Omental fat pad (tissue), 4 donors: Measurements from ENCODE around the gene GASK1A. TPM values are rescaled to one million over a fixed set of nuclear protein-coding genes. Genes with fewer than 3 reads are reported as not detected.

Experiments
- ATAC-seq: fragments of 150-250 bp; one replicate; pipeline ENCODE4 v1.9.1; 2016; ENCODE audit warnings: mild to moderate bottlenecking, moderate library complexity; ENCODE audit not compliant: low FRiP score
- DNase-seq: peaks from one replicate; pipeline ENCODE4 v3.0.0-alpha.2; 2019; ENCODE audit warnings: low spot score
- CTCF ChIP-seq, 3 donors: fragments of 450-650 bp; IDR thresholded peaks; one replicate each; pipeline ENCODE4 v1.5.1; 2016 to 2017; ENCODE audit warnings: antibody characterized with exemption in 3 of 3, mild to moderate bottlenecking in 3 of 3, moderate library complexity in 2 of 3
- total RNA-seq, 4 donors: library from RNA; depleted of rRNA; stranded (reverse); fragments of >200 nt; gene quantifications; one replicate each; pipeline ENCODE4 v1.1.0, GENCODE V29; 2016

The GASK1A gene
- total RNA-seq, 4 donors from 2014 or later = 4.9 to 39.9 (median 14.8) TPM

- ATAC-seq (no peak), DNase-seq (no peak)
Measured at GRCh38 chr3:42991341-42992315, 12.5 kb downstream of the GASK1A start.

GRCh38 chr3:42994595-42994994, 15.5 kb downstream of the GASK1A start:
- DNase-seq (no peak), ATAC-seq (no peak)
- TF ChIP-seq CTCF (IDR thresholded peaks at IDR 0.05) = no peak

More at GRCh38 chr3:42991341-42992315, 12.5 kb downstream of the GASK1A start:
- TF ChIP-seq CTCF (IDR thresholded peaks at IDR 0.05) = no peak

- TF ChIP-seq CTCF (IDR thresholded peaks at IDR 0.05) = no peak
- ATAC-seq = no peak
- DNase-seq = no peak
Measured at GRCh38 chr3:42996021-42996420, 16.9 kb downstream of the GASK1A start.

GRCh38 chr3:42996633-42997075, 17.5 kb downstream of the GASK1A start:
- no peak for TF ChIP-seq CTCF (IDR thresholded peaks at IDR 0.05)
- ATAC-seq (no peak), DNase-seq (no peak)

GRCh38 chr3:42999212-42999611, 20.1 kb downstream of the GASK1A start:
- ATAC-seq (no peak), DNase-seq (no peak)
- no peak for TF ChIP-seq CTCF (IDR thresholded peaks at IDR 0.05)

- DNase-seq = no peak
- ATAC-seq = no peak
- TF ChIP-seq CTCF (IDR thresholded peaks at IDR 0.05) = no peak
Measured at GRCh38 chr3:42999632-43000031, 20.5 kb downstream of the GASK1A start.

GRCh38 chr3:43000387-43000786, 21.3 kb downstream of the GASK1A start:
- no peak for TF ChIP-seq CTCF (IDR thresholded peaks at IDR 0.05)
- DNase-seq (no peak), ATAC-seq (no peak)
